ENCODE data around the gene CFAP161.

Gene CFAP161

DNA sequence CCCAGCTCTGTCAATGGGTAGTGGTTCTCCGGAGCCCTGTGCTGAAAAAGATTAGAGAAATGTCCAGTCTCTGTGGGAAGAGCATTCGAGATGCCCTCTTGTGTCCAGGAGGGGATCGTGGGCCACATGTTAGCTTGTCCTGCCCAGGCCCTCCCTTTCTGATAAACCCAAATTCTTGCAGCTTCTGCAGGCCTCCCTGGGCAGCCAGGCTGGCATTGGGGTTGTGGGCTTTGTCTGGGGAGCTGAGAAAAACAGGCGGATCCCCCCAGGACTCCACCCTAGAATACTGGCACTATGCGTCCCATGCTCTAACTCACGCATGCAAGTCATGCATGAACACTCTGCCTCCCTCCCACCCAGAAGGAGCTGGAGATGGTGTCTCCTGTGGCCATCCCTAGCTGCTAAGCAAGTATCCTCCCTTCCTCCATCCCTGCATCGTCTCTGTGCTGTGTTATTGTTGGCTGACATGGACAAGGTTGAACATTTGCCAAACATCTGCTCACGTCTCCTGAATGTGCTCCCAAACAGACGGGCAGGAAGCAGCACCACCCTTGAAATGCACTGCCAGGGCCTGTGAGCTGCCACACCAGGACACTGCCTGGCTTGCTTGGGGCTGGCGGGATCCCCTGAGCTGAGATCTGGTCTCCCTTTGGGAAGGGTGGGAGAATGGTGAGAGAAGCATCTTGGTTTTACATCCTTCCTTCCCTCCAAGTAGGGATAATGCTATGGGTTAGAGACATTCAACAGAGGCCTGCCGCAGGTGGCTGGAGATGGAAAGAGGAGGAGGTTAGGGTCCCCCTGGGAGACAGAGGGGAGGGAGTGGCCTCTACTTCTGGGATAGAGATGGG is 26.5 kb downstream of the CFAP161 start:
- TF ChIP-seq, protein P1, sequence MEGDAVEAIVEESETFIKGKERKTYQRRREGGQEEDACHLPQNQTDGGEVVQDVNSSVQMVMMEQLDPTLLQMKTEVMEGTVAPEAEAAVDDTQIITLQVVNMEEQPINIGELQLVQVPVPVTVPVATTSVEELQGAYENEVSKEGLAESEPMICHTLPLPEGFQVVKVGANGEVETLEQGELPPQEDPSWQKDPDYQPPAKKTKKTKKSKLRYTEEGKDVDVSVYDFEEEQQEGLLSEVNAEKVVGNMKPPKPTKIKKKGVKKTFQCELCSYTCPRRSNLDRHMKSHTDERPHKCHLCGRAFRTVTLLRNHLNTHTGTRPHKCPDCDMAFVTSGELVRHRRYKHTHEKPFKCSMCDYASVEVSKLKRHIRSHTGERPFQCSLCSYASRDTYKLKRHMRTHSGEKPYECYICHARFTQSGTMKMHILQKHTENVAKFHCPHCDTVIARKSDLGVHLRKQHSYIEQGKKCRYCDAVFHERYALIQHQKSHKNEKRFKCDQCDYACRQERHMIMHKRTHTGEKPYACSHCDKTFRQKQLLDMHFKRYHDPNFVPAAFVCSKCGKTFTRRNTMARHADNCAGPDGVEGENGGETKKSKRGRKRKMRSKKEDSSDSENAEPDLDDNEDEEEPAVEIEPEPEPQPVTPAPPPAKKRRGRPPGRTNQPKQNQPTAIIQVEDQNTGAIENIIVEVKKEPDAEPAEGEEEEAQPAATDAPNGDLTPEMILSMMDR (IDR thresholded peaks at IDR 0.05; ENCODE audit: low read depth, low read length, missing control alignments), result no peak
- H3K4me3 ChIP-seq (replicated peaks; ENCODE audit: low read depth, low read length), result no peak overlapping the region
- DNase-seq (ENCODE audit: extremely low read depth, low read depth), result peak; percentile 96

DNA sequence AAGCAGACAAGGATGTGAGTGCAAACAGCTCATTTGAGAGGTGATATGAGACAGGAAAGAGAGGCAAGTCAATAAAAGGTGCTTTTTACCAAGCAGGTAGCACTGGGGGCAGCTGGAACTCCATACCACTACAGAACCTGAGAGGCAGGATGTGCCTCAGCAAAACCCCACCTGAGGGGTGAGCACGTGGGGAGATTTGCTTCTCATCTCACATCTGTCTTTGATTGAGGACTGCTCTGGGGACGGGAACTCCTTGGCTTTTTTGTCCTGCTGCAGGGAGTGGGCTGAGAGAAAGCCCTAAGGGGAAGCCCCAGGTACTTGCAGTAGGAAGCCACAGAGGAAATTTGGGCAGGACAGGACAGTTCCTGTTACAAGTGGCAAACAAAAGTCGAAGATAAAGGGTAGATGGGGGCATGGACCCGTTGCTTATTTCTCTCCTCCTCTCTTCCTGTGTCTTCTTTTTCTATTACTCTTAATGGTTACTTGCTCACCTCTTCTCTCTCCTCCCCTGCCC is 27.1 kb downstream of the CFAP161 start:
- H3K4me3 ChIP-seq (replicated peaks; ENCODE audit: low read depth, low read length), result no peak overlapping the region
- no peak for DNase-seq (ENCODE audit: extremely low read depth, low read depth)
- TF ChIP-seq, protein P1 (IDR thresholded peaks at IDR 0.05; ENCODE audit: low read depth, low read length, missing control alignments), result no peak

DNA sequence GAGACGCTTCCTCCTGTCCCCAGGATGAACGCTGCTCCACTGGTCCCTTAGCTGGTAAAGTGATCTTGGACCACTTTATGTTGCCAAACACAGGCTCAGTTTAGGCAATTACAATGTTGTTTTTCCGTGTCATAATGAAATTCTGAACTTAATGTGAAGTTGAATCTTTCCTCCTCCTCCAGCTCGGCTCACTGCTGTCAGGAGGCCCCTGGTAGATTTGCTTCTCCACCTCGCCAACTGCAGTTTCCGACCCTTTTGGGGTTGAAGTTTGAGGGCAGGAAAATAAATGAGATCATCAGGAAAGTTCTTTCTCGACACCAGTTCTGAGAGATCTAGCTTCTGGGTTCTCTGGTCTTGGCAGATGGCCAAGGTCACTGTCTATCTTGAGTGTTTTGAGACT is 27.8 kb downstream of the CFAP161 start:
- H3K4me3 ChIP-seq (replicated peaks; ENCODE audit: low read depth, low read length), result no peak overlapping the region
- DNase-seq (ENCODE audit: extremely low read depth, low read depth), result no peak
- TF ChIP-seq, protein P1 (IDR thresholded peaks at IDR 0.05; ENCODE audit: low read depth, low read length, missing control alignments), result no peak

DNA sequence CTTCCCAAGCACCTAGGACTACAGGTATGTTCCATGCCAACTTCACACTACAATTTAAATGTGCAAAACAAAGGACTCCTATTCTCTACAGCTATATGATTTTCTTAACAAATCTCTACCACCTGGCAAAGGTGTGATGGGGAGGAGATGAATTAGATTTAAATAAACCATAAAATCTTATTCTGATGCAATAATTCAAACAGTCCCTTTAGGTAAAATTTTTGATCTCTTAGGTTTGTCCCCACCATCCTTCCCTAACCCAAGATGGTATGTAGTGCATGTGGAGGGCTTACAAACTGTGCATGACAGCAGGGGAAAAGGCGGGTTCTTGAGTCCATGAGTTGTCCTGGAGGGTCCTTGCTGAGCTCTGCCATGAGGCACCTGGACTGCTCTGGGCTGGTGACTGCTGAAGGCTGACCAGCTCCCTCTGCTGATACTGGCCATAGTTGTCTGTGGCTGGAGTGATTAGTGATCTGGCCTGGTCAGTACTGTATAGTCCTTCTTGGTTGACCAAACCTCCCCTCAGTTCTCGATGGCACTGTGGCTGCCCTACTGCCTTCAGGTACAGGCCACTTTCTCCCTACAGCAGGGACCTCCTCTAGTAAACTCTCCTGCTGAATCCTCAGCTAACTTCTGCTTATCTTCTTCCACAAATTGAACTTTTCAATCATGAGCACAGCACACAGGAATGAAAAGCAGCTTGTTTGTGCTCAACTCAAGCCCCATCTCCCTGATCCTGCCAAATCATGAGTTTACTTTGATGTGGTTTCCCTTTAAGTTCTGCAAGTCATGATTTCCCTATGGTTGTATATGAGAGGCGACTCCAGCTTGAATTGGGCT is 30.1 kb downstream of the CFAP161 start:
- TF ChIP-seq, protein P1 (IDR thresholded peaks at IDR 0.05; ENCODE audit: low read depth, low read length, missing control alignments), result peak; percentile 13
- DNase-seq (ENCODE audit: extremely low read depth, low read depth), result no peak
- no peak overlapping the region for H3K4me3 ChIP-seq (replicated peaks; ENCODE audit: low read depth, low read length)

DNA sequence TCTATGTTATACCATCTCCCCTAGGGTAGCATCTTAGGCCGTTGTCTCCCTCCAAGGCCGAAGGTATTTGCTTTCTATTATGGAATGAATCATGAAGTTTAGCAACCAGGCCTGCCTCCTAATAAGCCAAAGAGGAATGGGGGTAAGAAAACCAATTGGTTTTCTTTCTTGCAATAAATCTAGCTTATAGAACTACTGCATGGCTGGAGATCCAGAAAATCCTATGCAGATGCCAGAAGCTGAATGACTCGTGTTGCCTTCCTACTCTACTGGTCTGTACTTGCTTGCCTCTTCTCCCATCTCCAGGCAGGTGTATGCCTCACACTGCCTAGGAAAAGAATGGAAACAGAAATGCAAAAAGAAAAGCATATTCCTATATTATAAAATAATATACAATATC is 31.5 kb downstream of the CFAP161 start:
- TF ChIP-seq, protein P1 (IDR thresholded peaks at IDR 0.05; ENCODE audit: low read depth, low read length, missing control alignments), result no peak
- no peak overlapping the region for H3K4me3 ChIP-seq (replicated peaks; ENCODE audit: low read depth, low read length)
- DNase-seq (ENCODE audit: extremely low read depth, low read depth), result no peak

DNA sequence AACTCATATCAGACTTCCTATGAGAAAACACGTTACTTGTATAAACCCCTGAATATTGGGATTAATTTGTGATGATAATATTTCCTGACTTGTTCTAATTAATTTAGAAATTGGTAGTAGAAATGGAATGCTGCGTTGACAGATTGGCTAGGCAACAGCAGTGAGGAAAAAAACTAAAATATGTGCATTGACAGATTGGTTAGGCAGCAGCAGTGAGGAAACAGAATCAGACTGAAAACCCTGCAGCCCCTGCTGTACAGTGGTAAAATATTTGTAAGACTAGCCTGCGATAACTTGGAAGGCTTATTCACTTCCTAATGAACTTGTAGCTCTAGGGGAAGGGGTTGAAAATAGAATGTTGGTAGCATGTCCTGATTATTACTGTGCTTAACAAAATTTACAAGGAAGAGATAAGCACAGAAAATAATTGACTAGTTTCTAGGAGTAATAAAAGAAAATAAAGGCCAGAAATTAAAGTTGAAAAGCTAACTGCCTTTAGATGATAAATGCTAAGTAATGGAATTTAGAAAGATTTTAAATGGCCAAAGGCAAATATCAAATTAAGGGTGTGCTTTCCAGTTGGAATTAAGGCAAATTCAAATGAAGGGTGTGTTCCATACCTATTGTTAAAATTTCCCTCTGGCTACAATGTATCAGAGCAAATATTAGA is 32.7 kb downstream of the CFAP161 start:
- no peak for DNase-seq (ENCODE audit: extremely low read depth, low read depth)
- TF ChIP-seq, protein P1 (IDR thresholded peaks at IDR 0.05; ENCODE audit: low read depth, low read length, missing control alignments), result no peak
- H3K4me3 ChIP-seq (replicated peaks; ENCODE audit: low read depth, low read length), result no peak overlapping the region
